Neural cell (in vitro differentiated cells): Measurements from ENCODE around the gene KATNAL2. TPM values are rescaled to one million over a fixed set of nuclear protein-coding genes. Genes with fewer than 3 reads are reported as not detected.

Experiments
- H2AFZ ChIP-seq: fragments of 200-600, 300-800 bp; sonication (generic), shearing (Covaris generic); 2 replicates; pipeline ENCODE4 v1.6.0; 2014; ENCODE audit warnings: low read depth, mild to moderate bottlenecking, antibody characterized with exemption, low read length, moderate library complexity
- H3F3A ChIP-seq: fragments of 200-600 bp; shearing (Covaris generic); 2 replicates; pipeline ENCODE4 v1.6.1; 2016; ENCODE audit warnings: mild to moderate bottlenecking, moderate library complexity, mixed read lengths, antibody characterized with exemption, low read length; ENCODE audit not compliant: insufficient read depth, poor library complexity, severe bottlenecking
- H3K27ac ChIP-seq: fragments of 200-600, 300-800 bp; sonication (generic), shearing (Covaris generic); 2 replicates; pipeline ENCODE4 v1.5.1; 2014; ENCODE audit warnings: mild to moderate bottlenecking, low read length, moderate library complexity
- H3K27me3 ChIP-seq: fragments of 300-800, 200-600 bp; sonication (generic), shearing (Covaris generic); 2 replicates; pipeline ENCODE4 v1.6.0; 2014; ENCODE audit warnings: mild to moderate bottlenecking, low read depth, low read length, moderate library complexity; ENCODE audit not compliant: insufficient read depth
- H3K36me3 ChIP-seq: fragments of 300-800, 200-600 bp; sonication (generic), shearing (Covaris generic); 2 replicates; pipeline ENCODE4 v1.5.1; 2014; ENCODE audit warnings: mild to moderate bottlenecking, antibody characterized with exemption, low read length, moderate library complexity; ENCODE audit not compliant: insufficient read depth
- H3K4me2 ChIP-seq: fragments of 300-800, 200-600 bp; sonication (generic), shearing (Covaris generic); 2 replicates; pipeline ENCODE4 v1.6.0; 2014; ENCODE audit warnings: mild to moderate bottlenecking, low read length
- H3K4me3 ChIP-seq: fragments of 300-800, 200-600 bp; sonication (generic), shearing (Covaris generic); 2 replicates; pipeline ENCODE4 v1.5.1; 2014; ENCODE audit warnings: mild to moderate bottlenecking, low read length, moderate library complexity
- H3K79me2 ChIP-seq: fragments of 200-600 bp; shearing (Covaris generic); replicated peaks from 2 replicates; pipeline ENCODE4 v1.6.0; 2014; ENCODE audit warnings: mild to moderate bottlenecking, low read length, moderate library complexity; ENCODE audit not compliant: insufficient read depth
- H3K9ac ChIP-seq: fragments of 300-800, 200-600 bp; sonication (generic), shearing (Covaris generic); 2 replicates; pipeline ENCODE4 v1.6.1; 2016; ENCODE audit warnings: mild to moderate bottlenecking, low read length, mixed read lengths
- H3K9me2 ChIP-seq: fragments of 200-600 bp; shearing (Covaris generic); 2 replicates; pipeline ENCODE4 v1.6.1; 2016; ENCODE audit warnings: mild to moderate bottlenecking, low read length, mixed read lengths; ENCODE audit not compliant: insufficient read depth
- H3K9me3 ChIP-seq: fragments of 200-600, 300-800 bp; sonication (generic), shearing (Covaris generic); 2 replicates; pipeline ENCODE4 v1.6.1; 2016; ENCODE audit warnings: mild to moderate bottlenecking, mixed run types, low read length, moderate library complexity, mixed read lengths
- H4K20me1 ChIP-seq: fragments of 200-600 bp; shearing (Covaris generic); 2 replicates; pipeline ENCODE4 v1.6.1; 2016; ENCODE audit warnings: mild to moderate bottlenecking, mixed run types; ENCODE audit not compliant: insufficient read depth
- EP300 ChIP-seq: fragments of 450-650 bp; conservative IDR thresholded peaks from 2 replicates; pipeline ENCODE4 v1.6.1; 2014; ENCODE audit warnings: antibody characterized with exemption, mild to moderate bottlenecking, moderate library complexity; ENCODE audit not compliant: poor library complexity, severe bottlenecking
- EZH2 ChIP-seq: fragments of 200-600, 300-800 bp; shearing (Covaris generic), sonication (generic); IDR thresholded peaks from 2 replicates; pipeline ENCODE4 v1.6.1; 2014; ENCODE audit warnings: antibody characterized with exemption, low read length, borderline replicate concordance, mild to moderate bottlenecking; ENCODE audit not compliant: insufficient read depth, poor library complexity, severe bottlenecking
- MXI1 ChIP-seq: fragments of 450-650 bp; conservative IDR thresholded peaks from 2 replicates; pipeline ENCODE4 v1.6.1; 2014; ENCODE audit warnings: antibody characterized with exemption, mild to moderate bottlenecking; ENCODE audit not compliant: poor library complexity, severe bottlenecking
- POLR2AphosphoS5 ChIP-seq: IDR thresholded peaks from 2 replicates; pipeline ENCODE4 v1.6.1; 2012
- RAD21 ChIP-seq: fragments of 450-650 bp; conservative IDR thresholded peaks from 2 replicates; pipeline ENCODE4 v1.6.1; 2014; ENCODE audit warnings: antibody characterized with exemption, mild to moderate bottlenecking, moderate library complexity
- SMC3 ChIP-seq: fragments of 450-650 bp; conservative IDR thresholded peaks from 2 replicates; pipeline ENCODE4 v1.6.1; 2014; ENCODE audit warnings: antibody characterized with exemption, mild to moderate bottlenecking, moderate library complexity; ENCODE audit not compliant: poor library complexity
- TAF1 ChIP-seq: IDR thresholded peaks from 2 replicates; pipeline ENCODE4 v1.6.1; 2012; ENCODE audit warnings: low read depth
- polyA plus RNA-seq: library from polyadenylated mRNA; depleted of rRNA; stranded (reverse); fragments of >200 nt; gene quantifications from 2 replicates; pipeline ENCODE4 v1.2.3, GENCODE V29; 2014
- TF ChIP-seq, protein P1 (sequence below): fragments of 450-650 bp; IDR thresholded peaks from 2 replicates; pipeline ENCODE4 v1.5.1; 2014; ENCODE audit warnings: antibody characterized with exemption, mild to moderate bottlenecking, moderate library complexity; ENCODE audit not compliant: poor library complexity, severe bottlenecking
- TF ChIP-seq, protein P2 (sequence below): IDR thresholded peaks from 2 replicates; pipeline ENCODE4 v1.6.1; 2012; ENCODE audit warnings: borderline replicate concordance

Gene KATNAL2
- polyA plus RNA-seq, 1 donor from 2014 or later, result 1.4 TPM

DNA sequence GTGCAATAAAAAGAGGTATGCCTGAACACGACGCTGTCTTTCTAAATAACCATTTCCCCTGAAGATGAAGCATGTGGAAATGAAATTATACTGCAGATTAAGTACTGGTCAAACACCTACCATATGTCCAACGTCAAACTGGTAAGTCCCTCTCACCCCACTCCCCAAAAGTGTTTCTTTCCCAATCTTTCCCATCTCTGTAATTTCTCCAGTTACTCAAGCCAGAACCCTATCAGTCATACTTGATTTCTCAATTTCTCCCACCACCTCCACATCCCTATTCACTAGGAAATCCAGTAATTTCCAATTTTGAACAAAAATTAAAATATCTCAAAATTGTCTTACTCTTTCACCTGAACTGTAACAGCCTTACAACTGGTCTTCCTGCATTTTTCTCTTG lies 203.7 kb downstream of the KATNAL2 start:
- H3K4me3 ChIP-seq, result no peak overlapping the region
- H3K9me3 ChIP-seq, result no peaks in the 10 kb centered on the region
- H2AFZ ChIP-seq, result no peak overlapping the region
- no peak overlapping the region for H3K9ac ChIP-seq
- H3K27me3 ChIP-seq, result no peaks in the 10 kb centered on the region
- no peaks in the 10 kb centered on the region for H3F3A ChIP-seq
- no peak for TF ChIP-seq RAD21
- TF ChIP-seq TAF1, result no peak
- TF ChIP-seq POLR2AphosphoS5, result no peak
- TF ChIP-seq EP300, result no peak
- TF ChIP-seq, protein P1, sequence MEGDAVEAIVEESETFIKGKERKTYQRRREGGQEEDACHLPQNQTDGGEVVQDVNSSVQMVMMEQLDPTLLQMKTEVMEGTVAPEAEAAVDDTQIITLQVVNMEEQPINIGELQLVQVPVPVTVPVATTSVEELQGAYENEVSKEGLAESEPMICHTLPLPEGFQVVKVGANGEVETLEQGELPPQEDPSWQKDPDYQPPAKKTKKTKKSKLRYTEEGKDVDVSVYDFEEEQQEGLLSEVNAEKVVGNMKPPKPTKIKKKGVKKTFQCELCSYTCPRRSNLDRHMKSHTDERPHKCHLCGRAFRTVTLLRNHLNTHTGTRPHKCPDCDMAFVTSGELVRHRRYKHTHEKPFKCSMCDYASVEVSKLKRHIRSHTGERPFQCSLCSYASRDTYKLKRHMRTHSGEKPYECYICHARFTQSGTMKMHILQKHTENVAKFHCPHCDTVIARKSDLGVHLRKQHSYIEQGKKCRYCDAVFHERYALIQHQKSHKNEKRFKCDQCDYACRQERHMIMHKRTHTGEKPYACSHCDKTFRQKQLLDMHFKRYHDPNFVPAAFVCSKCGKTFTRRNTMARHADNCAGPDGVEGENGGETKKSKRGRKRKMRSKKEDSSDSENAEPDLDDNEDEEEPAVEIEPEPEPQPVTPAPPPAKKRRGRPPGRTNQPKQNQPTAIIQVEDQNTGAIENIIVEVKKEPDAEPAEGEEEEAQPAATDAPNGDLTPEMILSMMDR, result no peak
- no peak for TF ChIP-seq SMC3
- TF ChIP-seq, protein P2, sequence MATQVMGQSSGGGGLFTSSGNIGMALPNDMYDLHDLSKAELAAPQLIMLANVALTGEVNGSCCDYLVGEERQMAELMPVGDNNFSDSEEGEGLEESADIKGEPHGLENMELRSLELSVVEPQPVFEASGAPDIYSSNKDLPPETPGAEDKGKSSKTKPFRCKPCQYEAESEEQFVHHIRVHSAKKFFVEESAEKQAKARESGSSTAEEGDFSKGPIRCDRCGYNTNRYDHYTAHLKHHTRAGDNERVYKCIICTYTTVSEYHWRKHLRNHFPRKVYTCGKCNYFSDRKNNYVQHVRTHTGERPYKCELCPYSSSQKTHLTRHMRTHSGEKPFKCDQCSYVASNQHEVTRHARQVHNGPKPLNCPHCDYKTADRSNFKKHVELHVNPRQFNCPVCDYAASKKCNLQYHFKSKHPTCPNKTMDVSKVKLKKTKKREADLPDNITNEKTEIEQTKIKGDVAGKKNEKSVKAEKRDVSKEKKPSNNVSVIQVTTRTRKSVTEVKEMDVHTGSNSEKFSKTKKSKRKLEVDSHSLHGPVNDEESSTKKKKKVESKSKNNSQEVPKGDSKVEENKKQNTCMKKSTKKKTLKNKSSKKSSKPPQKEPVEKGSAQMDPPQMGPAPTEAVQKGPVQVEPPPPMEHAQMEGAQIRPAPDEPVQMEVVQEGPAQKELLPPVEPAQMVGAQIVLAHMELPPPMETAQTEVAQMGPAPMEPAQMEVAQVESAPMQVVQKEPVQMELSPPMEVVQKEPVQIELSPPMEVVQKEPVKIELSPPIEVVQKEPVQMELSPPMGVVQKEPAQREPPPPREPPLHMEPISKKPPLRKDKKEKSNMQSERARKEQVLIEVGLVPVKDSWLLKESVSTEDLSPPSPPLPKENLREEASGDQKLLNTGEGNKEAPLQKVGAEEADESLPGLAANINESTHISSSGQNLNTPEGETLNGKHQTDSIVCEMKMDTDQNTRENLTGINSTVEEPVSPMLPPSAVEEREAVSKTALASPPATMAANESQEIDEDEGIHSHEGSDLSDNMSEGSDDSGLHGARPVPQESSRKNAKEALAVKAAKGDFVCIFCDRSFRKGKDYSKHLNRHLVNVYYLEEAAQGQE, result no peak
- TF ChIP-seq MXI1, result no peak
- TF ChIP-seq EZH2, result no peak
- no peaks in the 10 kb centered on the region for H3K36me3 ChIP-seq
- no peaks in the 10 kb centered on the region for H3K9me2 ChIP-seq
- H3K27ac ChIP-seq, result no peak overlapping the region
- no peaks in the 10 kb centered on the region for H4K20me1 ChIP-seq
- no peaks in the 10 kb centered on the region for H3K79me2 ChIP-seq
- no peak overlapping the region for H3K4me2 ChIP-seq

DNA sequence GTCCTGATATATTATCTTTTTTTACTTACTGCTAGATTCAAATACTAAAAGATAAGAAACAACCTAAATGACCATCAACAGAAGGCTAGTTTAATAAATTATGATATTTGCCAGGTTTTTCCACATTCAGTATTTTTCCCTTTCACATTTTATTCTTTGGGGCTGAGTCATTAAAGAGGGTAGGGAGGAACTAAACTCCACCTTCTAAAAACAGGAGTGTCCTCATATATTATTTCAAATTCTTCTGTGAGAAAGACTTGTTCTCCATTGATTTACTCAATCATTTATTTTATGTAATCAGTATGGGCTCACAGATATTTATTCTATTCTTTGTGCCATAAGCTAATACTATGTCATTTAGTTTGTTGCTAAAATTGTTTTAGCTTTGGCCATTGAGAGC lies 223.9 kb downstream of the KATNAL2 start:
- Histone ChIP-seq H3F3A (no peaks in the 10 kb centered on the region), H3K4me3 (no peak overlapping the region), H3K27ac (no peak overlapping the region), H3K9me2 (no peaks in the 10 kb centered on the region), H2AFZ (no peak overlapping the region), H3K36me3 (no peaks in the 10 kb centered on the region), H3K4me2 (no peak overlapping the region), H4K20me1 (no peaks in the 10 kb centered on the region), H3K9ac (no peak overlapping the region), H3K27me3 (no peaks in the 10 kb centered on the region), H3K9me3 (no peaks in the 10 kb centered on the region), H3K79me2 (peaks cover 32% of the 10 kb centered on the region)
- TF ChIP-seq POLR2AphosphoS5 (no peak), EP300 (no peak), MXI1 (no peak), TAF1 (no peak), EZH2 (no peak), SMC3 (no peak)
- TF ChIP-seq, protein P1, result no peak
- TF ChIP-seq, protein P2, result no peak
